Fibroblast of mammary gland (primary cell): Measurements from ENCODE around the gene PMVK.

Experiments used
- DNase-seq: peaks from one replicate; pipeline ENCODE4 v3.0.0-alpha.2; 2010; ENCODE audit warnings: low read depth
- H3K4me3 ChIP-seq: 2 replicates; pipeline ENCODE4 v1.5.1; 2011; ENCODE audit warnings: low read depth, mild to moderate bottlenecking, low read length, moderate library complexity; ENCODE audit not compliant: control insufficient read depth
- CTCF ChIP-seq: conservative IDR thresholded peaks from 2 replicates; pipeline ENCODE4 v1.5.1; 2011; ENCODE audit warnings: low read depth, low read length, inconsistent platforms; ENCODE audit not compliant: control insufficient read depth, insufficient read depth

The PMVK gene

DNA sequence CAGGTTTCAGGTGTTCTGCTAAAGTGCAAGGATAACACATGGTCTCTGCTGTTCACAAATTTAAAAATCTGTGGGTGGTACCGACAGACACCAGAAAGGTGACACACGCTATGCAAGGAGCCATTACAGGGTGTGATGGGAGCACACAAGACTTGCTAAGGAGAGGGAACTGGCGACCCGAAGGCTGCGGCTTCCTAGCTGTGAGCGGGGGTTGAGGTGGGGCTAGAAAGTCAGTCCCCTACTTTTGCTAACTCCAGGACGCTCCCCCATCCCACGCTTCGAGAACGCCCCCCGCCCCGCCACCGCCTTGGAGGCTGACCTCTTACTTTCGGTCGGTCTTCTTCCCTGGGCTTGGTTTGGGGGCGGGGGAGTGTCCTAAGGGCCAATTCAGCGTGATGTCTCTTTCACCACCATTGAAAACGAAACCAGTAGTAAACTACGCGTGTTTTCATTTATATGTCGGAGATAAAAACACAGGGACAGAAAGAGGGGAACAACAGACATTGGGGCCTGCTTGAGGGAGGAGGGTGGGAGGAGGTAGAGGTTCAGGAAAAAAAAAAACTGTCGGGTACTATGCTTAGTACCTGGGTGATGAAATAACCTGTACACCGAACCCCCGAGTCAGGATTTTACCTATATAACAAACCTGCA, 39.0 kb upstream of the PMVK start:
- TF ChIP-seq CTCF = no peak
- H3K4me3 ChIP-seq = peak overlapping the region; percentile 88
- peak; percentile 55 for DNase-seq

DNA sequence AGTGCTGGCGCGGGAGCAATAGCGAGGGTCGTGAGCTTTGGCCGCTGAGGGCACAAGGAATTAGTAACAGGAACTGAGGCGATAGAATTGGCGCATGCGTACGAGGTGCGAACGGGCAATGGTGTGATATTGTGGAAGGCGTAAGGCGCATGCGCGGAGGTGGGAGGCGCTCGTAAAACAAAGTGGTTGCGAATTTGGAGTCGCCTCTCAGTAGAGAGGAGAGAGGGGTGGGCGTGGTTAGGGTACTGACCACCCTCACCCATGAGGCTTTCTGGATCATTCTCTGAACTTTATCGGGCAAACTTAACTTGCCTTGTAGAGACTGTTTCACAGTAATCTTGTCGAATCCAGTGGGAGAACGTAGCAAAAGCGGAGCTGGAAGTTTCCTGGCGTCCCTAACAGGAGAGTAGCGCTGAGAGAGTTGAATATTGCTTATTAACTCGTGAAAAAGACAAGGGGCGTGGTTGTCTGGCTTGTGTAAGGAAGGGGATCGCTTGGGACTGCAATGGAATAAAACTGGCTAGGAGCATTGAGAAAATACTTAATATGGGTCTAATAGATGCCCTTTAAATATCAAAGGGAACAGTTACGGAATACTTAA, 38.4 kb upstream of the PMVK start:
- peak overlapping the region; percentile 88 for H3K4me3 ChIP-seq
- peak; percentile 93 for DNase-seq
- TF ChIP-seq CTCF = no peak

- peak; percentile 100 for DNase-seq
- TF ChIP-seq CTCF = no peak
Measured at GRCh38 chr1:154974102-154974807, 37.7 kb upstream of the PMVK start, which contains the start of gene CKS1B. Gene CKS1B, plus strand, starts transcription at chr1:154974681. Its CDS starts 65 bp downstream, at chr1:154974746.

GRCh38 chr1:154973344-154974101, 37.0 kb upstream of the PMVK start:
- H3K4me3 ChIP-seq = peak overlapping the region; percentile 88
- peak; percentile 29 for TF ChIP-seq CTCF

More at GRCh38 chr1:154974102-154974807, 37.7 kb upstream of the PMVK start, which contains the start of gene CKS1B:
- peak within 1 kb of the TSS; percentile 88 for H3K4me3 ChIP-seq

GRCh38 chr1:154972517-154973343, 36.2 kb upstream of the PMVK start:
- TF ChIP-seq CTCF = no peak
- DNase-seq = peak; percentile 88
- peak overlapping the region; percentile 88 for H3K4me3 ChIP-seq

More at GRCh38 chr1:154973344-154974101, 37.0 kb upstream of the PMVK start:
- DNase-seq = peak; percentile 97

DNA sequence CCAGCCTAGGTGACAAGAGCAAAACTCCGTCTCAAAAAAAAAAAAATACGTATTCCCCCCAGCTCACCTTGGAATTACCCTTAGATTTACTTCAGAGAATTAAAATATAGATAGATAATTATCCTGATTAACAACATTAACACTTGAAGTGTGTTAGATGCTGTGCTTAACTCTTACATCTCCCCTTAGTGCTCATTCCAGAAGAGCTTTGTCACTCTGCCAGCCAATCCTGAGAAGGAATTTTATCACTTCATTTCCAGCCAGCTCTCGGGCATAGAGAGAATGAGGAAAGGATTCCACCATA, 35.6 kb upstream of the PMVK start:
- no peak for DNase-seq
- TF ChIP-seq CTCF = no peak
- peak overlapping the region; percentile 88 for H3K4me3 ChIP-seq
